Measurements from ENCODE around the gene METAP1D.
"Not testable (repeated sequence)": the region's sequence is repeated elsewhere in the genome, so short reads cannot be mapped to it uniquely, and the experiment has no call there.

The METAP1D gene

DNA sequence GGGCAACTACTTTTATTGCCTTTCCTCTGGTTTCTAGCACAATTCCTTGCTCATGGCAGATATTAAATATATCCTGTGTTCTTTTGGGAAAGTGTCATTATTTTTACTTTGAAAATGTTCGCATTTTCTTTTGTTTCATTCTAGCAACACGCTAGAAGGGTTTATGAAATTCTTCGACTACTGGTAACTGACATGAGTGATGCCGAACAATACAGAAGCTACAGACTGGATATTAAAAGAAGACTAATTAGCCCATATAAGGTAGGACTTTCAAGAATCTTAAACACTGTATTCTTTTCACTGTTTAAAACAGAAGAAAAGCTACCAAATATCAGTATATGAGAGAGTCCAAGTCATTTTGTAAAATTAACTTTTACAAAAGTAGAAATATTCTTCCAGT is 20.6 kb upstream of the METAP1D start:
- no peak overlapping the region for H2AFZ ChIP-seq (ENCODE audit: low read depth, low read length, severe bottlenecking)
- no peak overlapping the region for H3K4me2 ChIP-seq (ENCODE audit: low read depth, low read length, poor library complexity, severe bottlenecking)
- no peaks in the 10 kb centered on the region for H3K9me3 ChIP-seq (ENCODE audit: insufficient read depth, low read length)
- H3K36me3 ChIP-seq (ENCODE audit: low read length), result peaks cover 40% of the 10 kb centered on the region; the same call in 1 of the 2 replicates
- H3K9me2 ChIP-seq (replicated peaks; ENCODE audit: insufficient read depth, low read length), result no peaks in the 10 kb centered on the region
- no peaks in the 10 kb centered on the region for H3K79me2 ChIP-seq (ENCODE audit: insufficient read depth, low read length)
- no peaks in the 10 kb centered on the region for H3K27me3 ChIP-seq (ENCODE audit: low read length)
- H4K20me1 ChIP-seq (ENCODE audit: low read depth, low read length), result no peaks in the 10 kb centered on the region
- H3F3A ChIP-seq (ENCODE audit: insufficient read depth), result peaks cover 8% of the 10 kb centered on the region; the same call in 1 of the 2 replicates
- no peak overlapping the region for H3K9ac ChIP-seq (ENCODE audit: low read length)
- no peak overlapping the region for H3K27ac ChIP-seq (ENCODE audit: low read depth, low read length)
- no peak overlapping the region for H3K4me3 ChIP-seq (ENCODE audit: insufficient read depth, low read length, poor library complexity, severe bottlenecking)
- TF ChIP-seq, protein P1, sequence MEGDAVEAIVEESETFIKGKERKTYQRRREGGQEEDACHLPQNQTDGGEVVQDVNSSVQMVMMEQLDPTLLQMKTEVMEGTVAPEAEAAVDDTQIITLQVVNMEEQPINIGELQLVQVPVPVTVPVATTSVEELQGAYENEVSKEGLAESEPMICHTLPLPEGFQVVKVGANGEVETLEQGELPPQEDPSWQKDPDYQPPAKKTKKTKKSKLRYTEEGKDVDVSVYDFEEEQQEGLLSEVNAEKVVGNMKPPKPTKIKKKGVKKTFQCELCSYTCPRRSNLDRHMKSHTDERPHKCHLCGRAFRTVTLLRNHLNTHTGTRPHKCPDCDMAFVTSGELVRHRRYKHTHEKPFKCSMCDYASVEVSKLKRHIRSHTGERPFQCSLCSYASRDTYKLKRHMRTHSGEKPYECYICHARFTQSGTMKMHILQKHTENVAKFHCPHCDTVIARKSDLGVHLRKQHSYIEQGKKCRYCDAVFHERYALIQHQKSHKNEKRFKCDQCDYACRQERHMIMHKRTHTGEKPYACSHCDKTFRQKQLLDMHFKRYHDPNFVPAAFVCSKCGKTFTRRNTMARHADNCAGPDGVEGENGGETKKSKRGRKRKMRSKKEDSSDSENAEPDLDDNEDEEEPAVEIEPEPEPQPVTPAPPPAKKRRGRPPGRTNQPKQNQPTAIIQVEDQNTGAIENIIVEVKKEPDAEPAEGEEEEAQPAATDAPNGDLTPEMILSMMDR (IDR thresholded peaks at IDR 0.05; ENCODE audit: insufficient read depth, low read length, poor library complexity, severe bottlenecking), result no peak
- TF ChIP-seq EZH2phosphoT487 (conservative IDR thresholded peaks at IDR 0.05; ENCODE audit: low read length), result no peak

- not testable (repeated sequence) for H2AFZ ChIP-seq (ENCODE audit: low read depth, low read length, severe bottlenecking); H3K9me3 ChIP-seq (ENCODE audit: insufficient read depth, low read length); H3K27ac ChIP-seq (ENCODE audit: low read depth, low read length); H3K4me3 ChIP-seq (ENCODE audit: insufficient read depth, low read length, poor library complexity, severe bottlenecking); H3K9me2 ChIP-seq (replicated peaks; ENCODE audit: insufficient read depth, low read length); H3K9ac ChIP-seq (ENCODE audit: low read length); H3K79me2 ChIP-seq (ENCODE audit: insufficient read depth, low read length); H4K20me1 ChIP-seq (ENCODE audit: low read depth, low read length); H3F3A ChIP-seq (ENCODE audit: insufficient read depth); H3K27me3 ChIP-seq (ENCODE audit: low read length); H3K4me2 ChIP-seq (ENCODE audit: low read depth, low read length, poor library complexity, severe bottlenecking)
- H3K36me3 ChIP-seq (ENCODE audit: low read length), result peaks cover 31% of the 10 kb centered on the region; the same call in 1 of the 2 replicates
These were observed 15.8 kb upstream of the METAP1D start for GRCh38 chr2:171983924-171984323.

DNA sequence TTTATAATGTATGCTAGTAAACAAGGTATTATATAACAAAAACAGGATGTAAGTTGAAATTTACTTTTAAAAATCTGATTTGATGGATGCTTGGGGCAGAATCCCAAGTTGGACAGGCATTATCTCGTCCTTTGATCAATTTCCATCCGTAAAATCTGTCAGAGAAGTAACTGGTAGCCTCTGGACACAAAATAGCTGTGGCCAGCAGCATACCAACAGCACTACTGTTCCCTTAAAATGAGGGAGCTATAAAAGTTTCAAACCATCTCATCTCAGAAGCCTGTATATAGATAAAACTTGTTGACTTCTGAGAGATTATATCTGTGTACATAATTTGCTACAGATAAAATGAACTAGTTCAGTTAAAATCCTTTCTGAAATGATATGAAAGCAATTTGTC is 14.7 kb upstream of the METAP1D start:
- Histone ChIP-seq H3K9me2 (replicated peaks; ENCODE audit: insufficient read depth, low read length) (no peaks in the 10 kb centered on the region), H3K36me3 (ENCODE audit: low read length) (peaks cover 24% of the 10 kb centered on the region; the same call in 1 of the 2 replicates), H3K9me3 (ENCODE audit: insufficient read depth, low read length) (no peaks in the 10 kb centered on the region), H3F3A (ENCODE audit: insufficient read depth) (peaks cover 8% of the 10 kb centered on the region; the same call in 1 of the 2 replicates), H3K4me2 (ENCODE audit: low read depth, low read length, poor library complexity, severe bottlenecking) (no peak overlapping the region), H4K20me1 (ENCODE audit: low read depth, low read length) (no peaks in the 10 kb centered on the region), H3K9ac (ENCODE audit: low read length) (no peak overlapping the region), H3K79me2 (ENCODE audit: insufficient read depth, low read length) (no peaks in the 10 kb centered on the region), H3K27ac (ENCODE audit: low read depth, low read length) (no peak overlapping the region), H2AFZ (ENCODE audit: low read depth, low read length, severe bottlenecking) (no peak overlapping the region), H3K4me3 (ENCODE audit: insufficient read depth, low read length, poor library complexity, severe bottlenecking) (no peak overlapping the region), H3K27me3 (ENCODE audit: low read length) (no peaks in the 10 kb centered on the region)
- TF ChIP-seq, protein P1 (IDR thresholded peaks at IDR 0.05; ENCODE audit: insufficient read depth, low read length, poor library complexity, severe bottlenecking), result no peak
- no peak for TF ChIP-seq EZH2phosphoT487 (conservative IDR thresholded peaks at IDR 0.05; ENCODE audit: low read length)

GRCh38 chr2:171986778-171987177 is 13.0 kb upstream of the METAP1D start:
- Histone ChIP-seq H3K79me2 (ENCODE audit: insufficient read depth, low read length) (no peaks in the 10 kb centered on the region), H3K9me3 (ENCODE audit: insufficient read depth, low read length) (no peaks in the 10 kb centered on the region), H4K20me1 (ENCODE audit: low read depth, low read length) (no peaks in the 10 kb centered on the region), H3K9ac (ENCODE audit: low read length) (no peak overlapping the region), H3K27ac (ENCODE audit: low read depth, low read length) (no peak overlapping the region), H3K36me3 (ENCODE audit: low read length) (peaks cover 18% of the 10 kb centered on the region; the same call in 1 of the 2 replicates), H3K4me3 (ENCODE audit: insufficient read depth, low read length, poor library complexity, severe bottlenecking) (no peak overlapping the region), H3F3A (ENCODE audit: insufficient read depth) (peaks cover 5% of the 10 kb centered on the region; the same call in 1 of the 2 replicates), H2AFZ (ENCODE audit: low read depth, low read length, severe bottlenecking) (no peak overlapping the region), H3K27me3 (ENCODE audit: low read length) (no peaks in the 10 kb centered on the region), H3K9me2 (replicated peaks; ENCODE audit: insufficient read depth, low read length) (no peaks in the 10 kb centered on the region), H3K4me2 (ENCODE audit: low read depth, low read length, poor library complexity, severe bottlenecking) (no peak overlapping the region)
- TF ChIP-seq, protein P1 (IDR thresholded peaks at IDR 0.05; ENCODE audit: insufficient read depth, low read length, poor library complexity, severe bottlenecking), result no peak
- no peak for TF ChIP-seq EZH2phosphoT487 (conservative IDR thresholded peaks at IDR 0.05; ENCODE audit: low read length)
